Measurements from ENCODE around the gene UMODL1. TPM values are rescaled to one million over a fixed set of nuclear protein-coding genes. Genes with fewer than 3 reads are reported as not detected.
A peak's percentile ranks its signal among the peaks of the same experiment; 100 is the strongest.

The UMODL1 gene
- total RNA-seq (2014; rRNA removed; shearing (Covaris generic)), result 0.22 TPM in 1 of 2 replicates, not detected in the other

GRCh38 chr21:42071146-42071737, at the start of gene UMODL1:
Gene UMODL1 (plus strand): TSS chr21:42071317. CDS start chr21:42071317, 0 bp downstream.
- Histone ChIP-seq H3K4me1 (replicated peaks) (peaks cover 8% of the 10 kb centered on the region), H3K27ac (no peak within 1 kb of the TSS), H3K9me3 (replicated peaks) (no peaks in the 10 kb centered on the region), H3K27me3 (replicated peaks) (no peaks in the 10 kb centered on the region; the same call in 1 of the 2 replicates), H3K36me3 (no peaks in the 10 kb centered on the region), H3K4me3 (no peak within 1 kb of the TSS)
- DNase-seq (ENCODE audit: low read depth in 1 of 2, low spot score in 2 of 2), result no peak

DNA sequence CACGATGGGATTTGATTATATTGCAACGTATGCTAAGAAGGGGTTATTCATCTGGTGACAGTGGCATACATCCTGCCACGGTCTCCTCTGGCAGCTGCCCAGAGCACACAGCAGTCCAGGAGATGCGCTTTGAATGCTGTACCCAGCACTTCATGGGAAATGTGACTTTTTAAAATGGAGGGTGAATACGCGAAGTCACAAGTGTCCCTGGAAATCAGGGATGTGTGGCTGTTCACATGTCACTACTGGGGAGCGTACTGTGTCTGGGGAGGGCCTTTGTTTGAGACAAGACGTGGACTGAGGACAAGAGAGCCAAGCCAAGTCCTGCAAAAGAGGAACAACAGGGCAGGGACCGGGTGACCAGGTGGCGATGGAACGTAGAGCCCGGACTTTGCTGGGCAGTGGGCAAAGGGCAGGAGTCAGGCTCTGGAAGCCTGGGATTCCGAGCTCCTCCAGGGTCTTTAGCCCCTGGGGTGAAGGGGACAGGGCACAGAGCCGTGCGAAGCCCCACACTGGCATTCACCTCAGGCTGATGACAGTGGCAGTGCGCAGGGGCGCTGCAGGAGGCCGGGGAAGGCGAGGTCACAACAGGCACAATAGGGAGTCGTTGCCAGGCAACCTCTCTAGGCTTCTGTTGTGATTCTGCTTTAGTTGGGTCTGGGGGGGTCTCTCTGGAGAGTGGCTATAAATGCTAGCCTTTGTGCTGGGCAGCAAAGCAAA, 49.6 kb upstream of the UMODL1 start:
- H3K4me1 ChIP-seq (replicated peaks), result peaks cover 18% of the 10 kb centered on the region
- DNase-seq (ENCODE audit: low read depth in 1 of 2, low spot score in 2 of 2), result no peak
- no peaks in the 10 kb centered on the region for H3K27me3 ChIP-seq (replicated peaks)
- no peaks in the 10 kb centered on the region for H3K36me3 ChIP-seq
- no peak overlapping the region for H3K27ac ChIP-seq
- H3K4me3 ChIP-seq, result no peak overlapping the region
- H3K9me3 ChIP-seq (replicated peaks), result no peaks in the 10 kb centered on the region

DNA sequence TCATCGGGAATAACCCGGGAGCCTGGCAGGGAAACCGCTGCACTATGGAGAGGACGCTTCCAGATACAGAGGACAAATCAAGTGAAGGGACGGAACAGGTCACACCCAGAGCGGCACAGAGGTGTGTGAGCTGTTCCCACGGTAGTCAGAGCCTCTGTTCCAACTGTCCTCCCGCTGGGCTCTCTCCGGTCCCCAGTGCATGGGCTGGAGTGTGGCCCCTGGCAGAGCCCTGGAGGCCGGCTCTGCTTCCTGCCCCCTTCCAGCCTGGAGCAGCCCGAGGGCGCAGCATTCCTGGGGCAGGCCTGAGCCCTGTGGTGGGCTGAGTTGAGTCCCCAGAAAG, 49.1 kb upstream of the UMODL1 start:
- no peaks in the 10 kb centered on the region for H3K36me3 ChIP-seq
- no peak overlapping the region for H3K27ac ChIP-seq
- no peaks in the 10 kb centered on the region for H3K9me3 ChIP-seq (replicated peaks)
- H3K27me3 ChIP-seq (replicated peaks), result no peaks in the 10 kb centered on the region
- H3K4me3 ChIP-seq, result no peak overlapping the region
- DNase-seq (ENCODE audit: low read depth in 1 of 2, low spot score in 2 of 2), result no peak
- peaks cover 18% of the 10 kb centered on the region for H3K4me1 ChIP-seq (replicated peaks)

GRCh38 chr21:42022906-42023305, 48.2 kb upstream of the UMODL1 start:
- no peaks in the 10 kb centered on the region for H3K9me3 ChIP-seq (replicated peaks)
- no peak overlapping the region for H3K27ac ChIP-seq
- no peak for DNase-seq (ENCODE audit: low read depth in 1 of 2, low spot score in 2 of 2)
- H3K4me3 ChIP-seq, result no peak overlapping the region
- no peaks in the 10 kb centered on the region for H3K36me3 ChIP-seq
- H3K27me3 ChIP-seq (replicated peaks), result no peaks in the 10 kb centered on the region
- H3K4me1 ChIP-seq (replicated peaks), result peaks cover 18% of the 10 kb centered on the region

- Histone ChIP-seq H3K9me3 (replicated peaks) (no peaks in the 10 kb centered on the region), H3K36me3 (no peaks in the 10 kb centered on the region), H3K27ac (peak overlapping the region; percentile 49), H3K4me1 (replicated peaks) (peaks cover 18% of the 10 kb centered on the region), H3K4me3 (no peak overlapping the region), H3K27me3 (replicated peaks) (no peaks in the 10 kb centered on the region)
- DNase-seq (ENCODE audit: low read depth in 1 of 2, low spot score in 2 of 2), result peak; percentile 82 to 91
These were observed 45.6 kb upstream of the UMODL1 start for GRCh38 chr21:42025376-42026081.

DNA sequence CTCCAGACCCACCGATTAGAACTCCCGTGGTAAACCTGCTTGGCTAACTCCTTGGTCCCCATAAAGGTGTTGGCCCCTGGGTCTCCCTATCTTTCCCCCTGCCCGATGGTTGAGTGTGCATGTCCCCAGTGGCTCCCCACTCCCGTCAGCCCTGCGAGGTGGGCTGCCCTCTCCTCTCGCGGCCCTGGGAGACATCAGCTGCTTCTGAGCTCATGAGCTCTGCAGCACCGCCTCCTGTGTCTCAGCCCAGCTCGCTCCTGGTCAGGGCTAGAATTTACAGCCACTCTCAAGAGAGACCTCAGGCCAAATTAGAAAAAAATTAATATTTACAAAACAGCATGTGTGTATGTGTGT, 45.1 kb upstream of the UMODL1 start:
- Histone ChIP-seq H3K4me1 (replicated peaks) (peaks cover 18% of the 10 kb centered on the region), H3K36me3 (no peaks in the 10 kb centered on the region), H3K4me3 (no peak overlapping the region), H3K9me3 (replicated peaks) (no peaks in the 10 kb centered on the region), H3K27me3 (replicated peaks) (no peaks in the 10 kb centered on the region), H3K27ac (peak overlapping the region; percentile 49)
- DNase-seq (ENCODE audit: low read depth in 1 of 2, low spot score in 2 of 2), result no peak

DNA sequence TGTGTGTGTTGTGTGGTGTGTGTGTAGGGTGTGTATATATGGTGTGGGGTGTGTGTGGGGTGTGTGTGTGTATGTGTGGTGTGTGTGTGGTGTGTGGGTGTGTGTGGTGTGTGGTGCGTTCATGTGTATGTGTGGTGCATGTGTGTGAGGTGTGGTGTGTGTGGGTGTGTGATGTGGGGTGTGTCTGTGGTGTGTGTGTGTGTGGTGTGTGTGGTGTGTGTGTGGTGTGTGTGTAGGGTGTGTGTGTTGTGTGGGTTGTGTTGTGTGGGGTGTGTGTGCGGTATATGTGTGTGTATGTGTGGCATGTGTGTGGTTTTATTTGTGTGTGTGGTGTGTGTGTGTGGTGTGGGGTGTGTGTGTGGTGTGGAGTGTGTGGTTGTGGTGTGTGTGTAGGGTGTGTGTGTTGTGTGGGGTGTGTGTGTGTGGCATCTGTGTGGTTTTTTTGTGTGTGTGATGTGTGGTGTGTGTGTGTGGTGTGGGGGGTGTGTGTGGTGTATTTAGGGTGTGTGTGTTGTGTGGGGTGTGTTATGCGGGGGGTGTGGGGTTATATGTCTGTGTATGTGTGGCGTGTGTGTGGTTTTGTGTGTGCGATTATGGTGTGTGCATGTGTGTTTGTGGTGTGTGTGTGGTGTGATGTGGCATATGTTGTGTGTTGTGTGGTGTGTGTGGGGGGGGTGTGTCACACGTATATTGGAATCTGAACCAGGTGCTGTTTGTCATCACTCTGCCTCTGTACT, 43.9 kb upstream of the UMODL1 start:
- Histone ChIP-seq H3K27ac (no peak overlapping the region), H3K4me1 (replicated peaks) (peaks cover 18% of the 10 kb centered on the region)

GRCh38 chr21:42027822-42028765, 43.0 kb upstream of the UMODL1 start:
- H3K4me3 ChIP-seq, result no peak overlapping the region
- peaks cover 18% of the 10 kb centered on the region for H3K4me1 ChIP-seq (replicated peaks)
- no peaks in the 10 kb centered on the region for H3K9me3 ChIP-seq (replicated peaks)
- no peak overlapping the region for H3K27ac ChIP-seq
- no peak for DNase-seq (ENCODE audit: low read depth in 1 of 2, low spot score in 2 of 2)
- no peaks in the 10 kb centered on the region for H3K36me3 ChIP-seq
- H3K27me3 ChIP-seq (replicated peaks), result no peaks in the 10 kb centered on the region

More for the DNA sequence above, 43.9 kb upstream of the UMODL1 start:
- no peaks in the 10 kb centered on the region for H3K9me3 ChIP-seq (replicated peaks)
- DNase-seq (ENCODE audit: low read depth in 1 of 2, low spot score in 2 of 2), result no peak
- no peak overlapping the region for H3K4me3 ChIP-seq
- no peaks in the 10 kb centered on the region for H3K36me3 ChIP-seq
- H3K27me3 ChIP-seq (replicated peaks), result no peaks in the 10 kb centered on the region

- no peak overlapping the region for H3K27ac ChIP-seq
- H3K36me3 ChIP-seq, result no peaks in the 10 kb centered on the region
- H3K27me3 ChIP-seq (replicated peaks), result no peaks in the 10 kb centered on the region
- no peaks in the 10 kb centered on the region for H3K9me3 ChIP-seq (replicated peaks)
- H3K4me3 ChIP-seq, result no peak overlapping the region
- peaks cover 18% of the 10 kb centered on the region for H3K4me1 ChIP-seq (replicated peaks)
- DNase-seq (ENCODE audit: low read depth in 1 of 2, low spot score in 2 of 2), result no peak
These were observed 42.2 kb upstream of the UMODL1 start for GRCh38 chr21:42028766-42029425.

GRCh38 chr21:42030311-42030710, 40.8 kb upstream of the UMODL1 start:
- DNase-seq (ENCODE audit: low read depth in 1 of 2, low spot score in 2 of 2), result no peak
- no peak overlapping the region for H3K4me3 ChIP-seq
- H3K9me3 ChIP-seq (replicated peaks), result no peaks in the 10 kb centered on the region
- no peaks in the 10 kb centered on the region for H3K36me3 ChIP-seq
- no peaks in the 10 kb centered on the region for H3K27me3 ChIP-seq (replicated peaks)
- no peak overlapping the region for H3K27ac ChIP-seq
- peaks cover 10% of the 10 kb centered on the region for H3K4me1 ChIP-seq (replicated peaks)

DNA sequence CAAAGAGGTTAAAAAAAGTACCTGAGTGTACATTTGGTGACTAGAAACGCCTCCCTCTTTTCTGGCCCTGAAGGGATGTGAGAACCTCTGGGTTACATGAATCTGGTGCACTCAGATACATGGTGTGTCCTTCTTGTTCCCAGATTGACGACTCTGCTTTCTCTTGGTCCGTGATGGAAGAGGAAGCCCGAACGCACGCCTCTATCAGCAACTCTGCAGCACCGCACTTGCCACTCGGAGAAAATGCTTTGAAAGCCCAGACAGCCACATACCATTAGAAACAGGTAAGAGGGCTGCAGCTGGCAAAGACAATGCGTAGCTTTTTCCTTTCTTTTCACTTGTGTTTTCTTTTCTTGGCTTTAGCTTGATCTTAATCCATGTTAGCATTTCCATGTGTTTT, 39.9 kb upstream of the UMODL1 start:
- Histone ChIP-seq H3K27me3 (replicated peaks) (no peaks in the 10 kb centered on the region), H3K4me3 (no peak overlapping the region), H3K9me3 (replicated peaks) (no peaks in the 10 kb centered on the region), H3K27ac (no peak overlapping the region), H3K4me1 (replicated peaks) (peaks cover 6% of the 10 kb centered on the region), H3K36me3 (no peaks in the 10 kb centered on the region)
- no peak for DNase-seq (ENCODE audit: low read depth in 1 of 2, low spot score in 2 of 2)

DNA sequence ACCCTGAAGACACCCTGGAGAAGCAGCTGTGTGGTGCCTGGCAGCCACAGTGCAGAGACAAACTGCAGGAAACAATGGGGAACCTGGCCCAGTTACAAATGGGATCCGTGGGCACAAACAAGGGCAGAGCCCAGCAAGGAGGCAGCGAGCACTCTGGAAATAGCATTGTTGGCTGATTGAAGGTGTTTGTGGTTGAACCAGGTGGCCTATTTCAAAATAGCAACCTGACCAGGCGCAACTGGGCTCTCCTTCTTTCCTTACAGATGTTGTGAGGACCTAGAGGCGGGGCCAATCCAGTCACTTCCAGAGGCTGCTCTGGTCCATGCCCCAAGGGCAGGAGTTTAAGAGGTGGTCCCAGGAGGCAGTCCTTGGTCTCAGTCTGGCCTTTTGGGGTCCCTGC, 39.3 kb upstream of the UMODL1 start:
- Histone ChIP-seq H3K27me3 (replicated peaks) (no peaks in the 10 kb centered on the region), H3K4me1 (replicated peaks) (peaks cover 7% of the 10 kb centered on the region; the same call in 1 of the 2 replicates), H3K4me3 (no peak overlapping the region), H3K9me3 (replicated peaks) (no peaks in the 10 kb centered on the region), H3K27ac (no peak overlapping the region), H3K36me3 (no peaks in the 10 kb centered on the region)
- DNase-seq (ENCODE audit: low read depth in 1 of 2, low spot score in 2 of 2), result no peak
